ENCODE results near the gene NTMT1. TPM values are rescaled to one million over a fixed set of nuclear protein-coding genes. Genes with fewer than 3 reads are reported as not detected.

Gene NTMT1
- total and polyA plus RNA-seq, 7 donors = 67.5 to 178 (median 92.9) TPM

DNA sequence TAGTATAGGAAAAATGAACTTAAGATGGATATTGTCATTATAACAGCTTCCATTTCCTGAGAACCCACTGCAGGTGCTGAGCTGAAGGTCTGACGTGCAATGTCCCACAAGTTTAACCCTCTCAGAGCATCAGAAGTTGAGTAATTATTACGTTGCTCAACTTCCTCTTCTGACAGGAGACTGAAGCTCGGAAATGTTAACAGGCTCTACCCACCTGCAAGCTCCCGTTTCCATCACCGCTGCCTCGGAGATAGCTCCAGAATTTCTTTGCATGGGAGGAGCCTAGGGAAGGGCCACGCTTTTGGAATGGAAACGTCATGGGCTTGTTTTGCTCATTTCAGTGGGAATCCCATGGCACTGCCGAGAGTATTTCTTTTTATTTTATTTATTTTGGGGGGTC, 1.0 kb upstream of the NTMT1 start:
- Histone ChIP-seq H3K27ac (no peak overlapping the region), H3K9me3 (no peaks in the 10 kb centered on the region), H3K4me3 (peak overlapping the region; percentile 76), H3K4me1 (peaks cover 34% of the 10 kb centered on the region), H3K36me3 (ENCODE audit: insufficient read depth in 1 of 2, low read depth in 1 of 2) (no peaks in the 10 kb centered on the region), H3K27me3 (ENCODE audit: insufficient read depth in 3 of 3, low read length in 2 of 3) (peaks cover 0 to 21% (median 5%) of the 10 kb centered on the region in 3 donors)
- intact Hi-C loops (cut with DNase I) = no loop called here
- DNase-seq (no peak), ATAC-seq (no peak)
- WGBS, 3 donors = 41 to 57% (median 47%) methylated on average over 9 of the region's 9 CpGs
- TF ChIP-seq, protein P1, sequence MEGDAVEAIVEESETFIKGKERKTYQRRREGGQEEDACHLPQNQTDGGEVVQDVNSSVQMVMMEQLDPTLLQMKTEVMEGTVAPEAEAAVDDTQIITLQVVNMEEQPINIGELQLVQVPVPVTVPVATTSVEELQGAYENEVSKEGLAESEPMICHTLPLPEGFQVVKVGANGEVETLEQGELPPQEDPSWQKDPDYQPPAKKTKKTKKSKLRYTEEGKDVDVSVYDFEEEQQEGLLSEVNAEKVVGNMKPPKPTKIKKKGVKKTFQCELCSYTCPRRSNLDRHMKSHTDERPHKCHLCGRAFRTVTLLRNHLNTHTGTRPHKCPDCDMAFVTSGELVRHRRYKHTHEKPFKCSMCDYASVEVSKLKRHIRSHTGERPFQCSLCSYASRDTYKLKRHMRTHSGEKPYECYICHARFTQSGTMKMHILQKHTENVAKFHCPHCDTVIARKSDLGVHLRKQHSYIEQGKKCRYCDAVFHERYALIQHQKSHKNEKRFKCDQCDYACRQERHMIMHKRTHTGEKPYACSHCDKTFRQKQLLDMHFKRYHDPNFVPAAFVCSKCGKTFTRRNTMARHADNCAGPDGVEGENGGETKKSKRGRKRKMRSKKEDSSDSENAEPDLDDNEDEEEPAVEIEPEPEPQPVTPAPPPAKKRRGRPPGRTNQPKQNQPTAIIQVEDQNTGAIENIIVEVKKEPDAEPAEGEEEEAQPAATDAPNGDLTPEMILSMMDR (IDR thresholded peaks at IDR 0.05) = no peak

DNA sequence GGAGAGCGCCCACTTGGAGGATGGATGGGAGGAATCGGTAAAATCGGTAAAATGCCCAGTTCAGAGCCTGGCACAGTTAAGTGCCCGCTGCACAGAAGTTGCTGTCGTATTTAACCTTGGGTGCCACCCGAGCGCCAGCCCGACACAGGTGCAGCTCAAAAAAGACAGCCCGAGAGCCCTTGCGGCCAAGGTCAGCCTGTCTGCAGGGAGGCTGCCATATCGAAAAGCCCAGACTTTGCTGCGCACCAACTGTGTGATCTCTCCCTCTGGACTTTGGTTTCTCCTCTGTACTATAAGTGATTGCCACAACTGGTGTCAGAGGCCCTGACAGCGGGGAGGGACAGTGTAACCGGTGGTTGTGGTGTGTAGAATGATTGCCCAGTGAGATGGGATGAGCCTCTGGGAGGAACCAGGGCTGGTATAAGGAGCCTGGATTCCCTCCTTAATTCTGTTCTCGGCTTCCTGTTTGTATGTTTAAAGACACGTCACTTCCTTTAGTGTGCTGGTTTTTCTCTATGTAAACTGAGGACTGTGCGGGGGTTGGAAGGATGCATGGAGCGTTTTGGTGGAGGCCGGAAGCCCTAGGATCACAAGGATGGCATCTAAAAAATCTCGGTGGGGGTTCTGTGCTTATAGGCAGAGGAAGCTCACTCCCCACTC, 792 bp downstream of the NTMT1 start:
- Histone ChIP-seq H3K9me3 (no peaks in the 10 kb centered on the region), H3K36me3 (ENCODE audit: insufficient read depth in 1 of 2, low read depth in 1 of 2) (no peaks in the 10 kb centered on the region), H3K4me1 (peaks cover 46% of the 10 kb centered on the region), H3K27me3 (ENCODE audit: insufficient read depth in 3 of 3, low read length in 2 of 3) (peaks cover 0 to 2% (median 1%) of the 10 kb centered on the region in 3 donors), H3K4me3 (peak overlapping the region; percentile 76), H3K27ac (peak overlapping the region; percentile 93)
- WGBS, 3 donors = 2 to 4% (median 3%) methylated on average over 20 of the region's 20 CpGs
- TF ChIP-seq, protein P1 (IDR thresholded peaks at IDR 0.05) = no peak
- intact Hi-C loops (cut with DNase I) = loop anchor here in 1 of 2 donors (2.0 kb wide), 1 partner anchor 14 kb away; no protein-coding TSS in a partner anchor
- ATAC-seq (peak; percentile 33 to 64 (median 53)), DNase-seq (no peak)

GRCh38 chr9:129627556-129628440, 1.8 kb downstream of the NTMT1 start:
- Histone ChIP-seq H3K27me3 (ENCODE audit: insufficient read depth in 3 of 3, low read length in 2 of 3) (no peaks in the 10 kb centered on the region), H3K9me3 (no peaks in the 10 kb centered on the region), H3K4me3 (peak overlapping the region; percentile 76), H3K36me3 (ENCODE audit: insufficient read depth in 1 of 2, low read depth in 1 of 2) (peaks cover 0 to 2% of the 10 kb centered on the region in 2 donors), H3K4me1 (peaks cover 52% of the 10 kb centered on the region), H3K27ac (peak overlapping the region; percentile 93)
- ATAC-seq (no peak), DNase-seq (no peak)
- WGBS, 3 donors = 20 to 27% (median 26%) methylated on average over 12 of the region's 12 CpGs
- intact Hi-C loops (cut with DNase I) = loop anchor here in 1 of 2 donors (2.0 kb wide), 1 partner anchor 13 kb away; no protein-coding TSS in a partner anchor
- TF ChIP-seq, protein P1 (IDR thresholded peaks at IDR 0.05) = no peak

- H3K4me1 ChIP-seq = peaks cover 52% of the 10 kb centered on the region
Observed at GRCh38 chr9:129628709-129629108, 2.7 kb downstream of the NTMT1 start.

More at GRCh38 chr9:129628709-129629108, 2.7 kb downstream of the NTMT1 start:
- ATAC-seq = no peak
- no peak for DNase-seq
- 39 to 47% (median 43%) methylated on average over 6 of the region's 6 CpGs for WGBS, 3 donors
- Histone ChIP-seq H3K27ac (no peak overlapping the region), H3K27me3 (ENCODE audit: insufficient read depth in 3 of 3, low read length in 2 of 3) (no peaks in the 10 kb centered on the region), H3K36me3 (ENCODE audit: insufficient read depth in 1 of 2, low read depth in 1 of 2) (peaks cover 0 to 11% of the 10 kb centered on the region in 2 donors), H3K4me3 (peak overlapping the region; percentile 76), H3K9me3 (no peaks in the 10 kb centered on the region)
- TF ChIP-seq, protein P1 (IDR thresholded peaks at IDR 0.05) = peak; percentile 10
- intact Hi-C loops (cut with DNase I) = no loop called here

All from psoas muscle (tissue), 8 donors.